Gastrocnemius medialis (tissue), 4 donors: Measurements from ENCODE around the gene SLC26A4.

ENCODE experiments used
- POLR2A ChIP-seq, 2 donors: fragments of 450-650 bp; IDR thresholded peaks; one replicate each; pipeline ENCODE4 v1.6.1; 2017; ENCODE audit warnings: antibody characterized with exemption in 2 of 2, mild to moderate bottlenecking in 2 of 2, moderate library complexity in 2 of 2
- TF ChIP-seq, protein P1 (sequence below), 5 experiments: fragments of 450-650 bp in 3 of 5; fragments of 200-600 bp in 2 of 5; sonication (generic) in 2 of 5; IDR thresholded peaks in 4 of 5; conservative IDR thresholded peaks in 1 of 5; 1 replicate in 4 of 5; 2 replicates in 1 of 5; pipeline ENCODE4 v1.5.1; 2016 to 2019; ENCODE audit warnings: antibody characterized with exemption in 5 of 5, mild to moderate bottlenecking in 3 of 5, moderate library complexity in 3 of 5

GRCh38 chr7:107643407-107643806 lies 17.2 kb upstream of the SLC26A4 start:
- TF ChIP-seq, protein P1, sequence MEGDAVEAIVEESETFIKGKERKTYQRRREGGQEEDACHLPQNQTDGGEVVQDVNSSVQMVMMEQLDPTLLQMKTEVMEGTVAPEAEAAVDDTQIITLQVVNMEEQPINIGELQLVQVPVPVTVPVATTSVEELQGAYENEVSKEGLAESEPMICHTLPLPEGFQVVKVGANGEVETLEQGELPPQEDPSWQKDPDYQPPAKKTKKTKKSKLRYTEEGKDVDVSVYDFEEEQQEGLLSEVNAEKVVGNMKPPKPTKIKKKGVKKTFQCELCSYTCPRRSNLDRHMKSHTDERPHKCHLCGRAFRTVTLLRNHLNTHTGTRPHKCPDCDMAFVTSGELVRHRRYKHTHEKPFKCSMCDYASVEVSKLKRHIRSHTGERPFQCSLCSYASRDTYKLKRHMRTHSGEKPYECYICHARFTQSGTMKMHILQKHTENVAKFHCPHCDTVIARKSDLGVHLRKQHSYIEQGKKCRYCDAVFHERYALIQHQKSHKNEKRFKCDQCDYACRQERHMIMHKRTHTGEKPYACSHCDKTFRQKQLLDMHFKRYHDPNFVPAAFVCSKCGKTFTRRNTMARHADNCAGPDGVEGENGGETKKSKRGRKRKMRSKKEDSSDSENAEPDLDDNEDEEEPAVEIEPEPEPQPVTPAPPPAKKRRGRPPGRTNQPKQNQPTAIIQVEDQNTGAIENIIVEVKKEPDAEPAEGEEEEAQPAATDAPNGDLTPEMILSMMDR (IDR thresholded peaks at IDR 0.05 in 4 of 5, conservative IDR thresholded peaks at IDR 0.05 in 1 of 5): no peak
- TF ChIP-seq POLR2A (IDR thresholded peaks at IDR 0.05): no peak
